T-cell (primary cell): Measurements from ENCODE around the gene FETUB. TPM values are rescaled to one million over a fixed set of nuclear protein-coding genes. Genes with fewer than 3 reads are reported as not detected.

ENCODE experiments used
- ATAC-seq, 4 experiments: fragments of 200-7000 bp in 3 of 4; fragments of 150-1000 bp in 1 of 4; cut with Tn5 transposase; replicated peaks in 1 of 4; 1 replicate in 3 of 4; 2 replicates in 1 of 4; pipeline ENCODE4 v1.10.0; 2021; ENCODE audit warnings: moderate library complexity in 3 of 4, mild to moderate bottlenecking in 2 of 4, moderate number of reproducible peaks in 1 of 4
- CTCF ChIA-PET, 2 donors: fragments of 300-600 bp; sonication (Branson Sonifier 250); formaldehyde crosslinking; loops; one replicate each; lab custom pipeline; 2022; ENCODE audit warnings: antibody characterized with exemption in 2 of 2; lab: Charles Lee
- POLR2A ChIA-PET, 2 donors: fragments of 300-600 bp; sonication (Branson Sonifier 250); formaldehyde crosslinking; loops; one replicate each; lab custom pipeline; 2022; ENCODE audit warnings: antibody characterized with exemption in 2 of 2; lab: Charles Lee
- DNase-seq, 35 experiments: peaks; one replicate each; pipeline versions ENCODE4 v3.0.0 to v3.0.0-alpha.2; 2013 to 2023
- H3K27ac ChIP-seq: one replicate; pipeline ENCODE4 v1.5.1; 2013; ENCODE audit warnings: low read length
- H3K27me3 ChIP-seq, 2 experiments: replicated peaks in 1 of 2; 1 replicate in 1 of 2; 2 replicates in 1 of 2; pipeline versions ENCODE4 v1.6.1 to v1.7.0; 2013; ENCODE audit warnings: low read length in 1 of 2, mixed read lengths in 1 of 2; ENCODE audit not compliant: control insufficient read depth in 2 of 2, insufficient read depth in 2 of 2; ENCODE audit errors: extremely low read depth in 1 of 2
- H3K36me3 ChIP-seq, 2 donors: 1 replicate in 1 of 2; 2 replicates in 1 of 2; pipeline versions ENCODE4 v1.6.1 to v1.7.0; 2013; ENCODE audit warnings: low read length in 1 of 2; ENCODE audit not compliant: control insufficient read depth in 2 of 2, insufficient read depth in 1 of 2; ENCODE audit errors: extremely low read depth in 1 of 2
- H3K4me1 ChIP-seq, 2 experiments: 1 replicate in 1 of 2; 2 replicates in 1 of 2; pipeline versions ENCODE4 v1.6.1 to v1.7.0; 2013; ENCODE audit warnings: low read length in 2 of 2, mixed read lengths in 1 of 2; ENCODE audit not compliant: insufficient read depth in 2 of 2, control insufficient read depth in 1 of 2; ENCODE audit errors: extremely low read depth in 1 of 2
- H3K4me3 ChIP-seq, 2 donors: 1 replicate in 1 of 2; 2 replicates in 1 of 2; pipeline versions ENCODE4 v1.5.1 to v1.7.0; 2013; ENCODE audit warnings: mild to moderate bottlenecking in 2 of 2, low read length in 1 of 2, moderate library complexity in 1 of 2; ENCODE audit not compliant: control insufficient read depth in 1 of 2; ENCODE audit errors: extremely low read depth in 1 of 2
- H3K9me3 ChIP-seq: 2 replicates; pipeline ENCODE4 v1.7.0; 2013
- H3K27ac Mint-ChIP-seq, 2 donors: one replicate each; pipeline ENCODE4 v1.8.0; 2020 to 2021; ENCODE audit warnings: mild to moderate bottlenecking in 2 of 2, mixed read lengths in 2 of 2
- H3K27me3 Mint-ChIP-seq, 2 donors: one replicate each; pipeline ENCODE4 v1.8.0; 2021 to 2022; ENCODE audit warnings: mixed read lengths in 2 of 2
- H3K36me3 Mint-ChIP-seq: one replicate; pipeline ENCODE4 v1.8.0; 2021; ENCODE audit warnings: mixed read lengths
- H3K4me1 Mint-ChIP-seq, 3 donors: one replicate each; pipeline ENCODE4 v1.8.0; 2020 to 2022; ENCODE audit warnings: mixed read lengths in 3 of 3, mild to moderate bottlenecking in 1 of 3
- H3K4me3 Mint-ChIP-seq, 3 donors: one replicate each; pipeline ENCODE4 v1.8.0; 2020 to 2022; ENCODE audit warnings: mild to moderate bottlenecking in 3 of 3, mixed read lengths in 3 of 3, moderate library complexity in 3 of 3
- H3K9me3 Mint-ChIP-seq, 3 donors: one replicate each; pipeline ENCODE4 v1.8.0; 2020 to 2022; ENCODE audit warnings: mixed read lengths in 3 of 3
- WGBS: methylation state at CpG from one replicate; pipeline ENCODE4 v1.1.5; 2013; ENCODE audit warnings: missing lambda C conversion rate; ENCODE audit not compliant: insufficient coverage; 5-methylcytosine and 5-hydroxymethylcytosine counted together
- total RNA-seq, 35 experiments: library from RNA in 6 of 35; stranded (reverse) in 6 of 35; fragments of 120-200 nt in 1 of 35; gene quantifications; one replicate each; pipeline versions ENCODE4 v1.2.1 to v1.2.4 and lab custom pipeline; 2013 to 2026

Gene FETUB
- total RNA-seq, 5 donors from 2014 or later (not counting 1 experiment from before 2014, with no cell fraction given), result not detected

DNA sequence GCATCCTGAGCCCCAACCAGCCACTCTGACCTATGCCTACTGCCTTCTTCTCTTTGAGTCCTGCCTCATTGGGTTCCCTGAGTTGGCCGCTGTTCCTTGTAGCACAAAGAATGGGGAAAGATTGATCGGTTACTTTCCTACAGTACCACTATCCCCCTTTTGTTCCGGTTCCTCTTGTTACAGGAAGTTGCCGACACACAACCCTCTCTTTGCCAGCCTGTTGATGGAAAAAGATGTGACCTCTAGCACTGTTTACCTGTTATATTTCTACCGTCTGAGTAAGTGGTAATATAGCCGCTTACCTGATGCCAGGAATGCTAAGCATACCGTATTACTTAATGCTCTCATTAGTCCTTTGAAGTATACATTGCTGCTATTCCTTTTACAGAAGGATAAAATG is 37.0 kb upstream of the FETUB start:
- POLR2A ChIA-PET, result no interaction called here
- H3K36me3 Mint-ChIP-seq, result no peaks in the 10 kb centered on the region
- no peak overlapping the region for H3K4me3 Mint-ChIP-seq
- H3K9me3 Mint-ChIP-seq, result no peaks in the 10 kb centered on the region
- WGBS, result 100% methylated on average over 1 of the region's 7 CpGs
- H3K27ac Mint-ChIP-seq, result no peak overlapping the region
- Histone ChIP-seq H3K27me3 (peaks cover 0 to 11% of the 10 kb centered on the region in 2 experiments), H3K27ac (no peak overlapping the region), H3K9me3 (no peaks in the 10 kb centered on the region), H3K4me3 (no peak overlapping the region), H3K4me1 (no peaks in the 10 kb centered on the region), H3K36me3 (no peaks in the 10 kb centered on the region)
- no peak for DNase-seq
- ATAC-seq, result no peak
- peaks cover 4% of the 10 kb centered on the region in 2 donors for H3K27me3 Mint-ChIP-seq
- H3K4me1 Mint-ChIP-seq, result no peaks in the 10 kb centered on the region
- CTCF ChIA-PET, result no interaction called here

DNA sequence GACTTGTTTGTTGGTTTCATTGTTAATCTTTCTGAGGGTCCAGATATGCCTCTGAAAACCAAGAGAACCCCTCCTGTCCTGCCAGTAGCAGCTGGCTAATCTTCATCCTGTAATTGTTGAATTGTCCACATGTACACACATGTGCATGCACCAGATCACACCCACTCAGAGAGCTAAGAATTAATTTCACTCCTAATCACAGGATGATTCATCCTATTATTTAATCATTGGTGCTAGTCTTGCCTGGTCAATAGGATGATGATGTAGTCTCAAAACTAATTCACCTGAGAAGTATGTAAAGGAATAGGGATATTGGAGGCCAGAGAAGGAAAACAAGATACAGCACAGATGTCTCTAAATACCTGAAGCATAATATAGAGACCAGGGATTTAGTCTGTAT is 35.1 kb upstream of the FETUB start:
- no peak overlapping the region for H3K27ac ChIP-seq
- no peaks in the 10 kb centered on the region for H3K9me3 ChIP-seq
- POLR2A ChIA-PET, result interaction anchor here in 1 of 2 donors (0.5 kb wide), 1 partner anchor 29 kb away, joined by 3 read pairs; no protein-coding TSS in a partner anchor
- CTCF ChIA-PET, result interaction anchor here in 1 of 2 donors (1.1 to 1.5 kb wide), 2 partner anchors 10 to 64 kb away, joined by 3 to 6 read pairs; no protein-coding TSS in a partner anchor
- ATAC-seq, result no peak
- H3K27me3 Mint-ChIP-seq, result peaks cover 0 to 2% of the 10 kb centered on the region in 2 donors
- no peaks in the 10 kb centered on the region for H3K36me3 ChIP-seq
- H3K27ac Mint-ChIP-seq, result no peak overlapping the region
- H3K4me1 Mint-ChIP-seq, result no peaks in the 10 kb centered on the region
- H3K27me3 ChIP-seq, result no peaks in the 10 kb centered on the region
- DNase-seq, result no peak
- no peak overlapping the region for H3K4me3 Mint-ChIP-seq
- H3K9me3 Mint-ChIP-seq, result no peaks in the 10 kb centered on the region
- H3K4me1 ChIP-seq, result no peaks in the 10 kb centered on the region
- no peak overlapping the region for H3K4me3 ChIP-seq
- H3K36me3 Mint-ChIP-seq, result no peaks in the 10 kb centered on the region

DNA sequence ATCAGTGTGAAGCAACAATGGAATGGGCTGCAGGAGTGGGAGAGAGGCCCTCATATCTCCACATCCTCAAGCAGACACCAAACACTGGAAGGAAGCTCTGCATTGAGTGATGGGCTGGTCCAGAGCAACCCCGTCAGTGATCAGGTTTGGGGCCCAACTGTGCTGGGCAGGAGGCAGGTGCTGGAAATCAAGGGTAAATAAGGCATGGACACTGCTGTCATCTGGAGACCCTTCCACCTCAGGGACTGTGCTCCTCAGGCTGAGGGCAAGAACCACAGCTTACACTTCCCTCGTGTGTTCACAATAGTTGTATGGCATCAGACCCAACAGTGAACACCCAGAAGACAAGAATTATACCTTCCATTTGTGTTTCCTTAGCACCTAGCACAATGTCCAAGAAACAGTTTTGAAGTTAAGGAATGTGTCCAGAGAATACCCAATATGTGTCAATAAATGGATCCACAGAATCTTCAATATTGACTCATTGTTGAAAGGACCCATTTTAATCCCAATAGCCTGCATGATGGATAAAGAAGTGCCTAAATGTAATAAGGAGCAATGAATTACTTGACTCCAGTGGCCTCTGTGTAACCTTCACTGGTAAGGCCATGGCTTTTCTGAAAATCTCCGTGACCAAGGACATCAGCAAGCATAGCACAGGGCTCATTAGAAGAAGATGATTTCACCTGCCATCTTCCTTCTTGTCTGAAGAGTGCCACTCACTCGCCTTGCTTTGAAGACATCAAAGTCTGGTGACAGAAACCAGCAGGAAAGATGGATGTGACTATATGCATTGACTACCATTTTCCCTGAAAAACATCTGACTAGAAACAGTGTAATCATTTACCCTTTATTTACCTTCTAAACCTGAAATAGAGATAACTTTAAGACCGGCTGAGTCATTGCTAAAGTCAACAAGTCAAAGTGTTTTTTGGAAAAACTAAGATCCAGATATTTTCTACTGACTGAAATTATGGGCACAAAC is 34.3 kb upstream of the FETUB start:
- ATAC-seq, result no peak
- Mint-ChIP-seq H3K36me3 (no peaks in the 10 kb centered on the region), H3K4me1 (no peaks in the 10 kb centered on the region), H3K9me3 (no peaks in the 10 kb centered on the region), H3K27me3 (peaks cover 0 to 2% of the 10 kb centered on the region in 2 donors), H3K27ac (no peak overlapping the region), H3K4me3 (no peak overlapping the region)
- no peaks in the 10 kb centered on the region for H3K9me3 ChIP-seq
- 72% methylated on average over 2 of the region's 5 CpGs for WGBS
- H3K27me3 ChIP-seq, result no peaks in the 10 kb centered on the region
- H3K4me1 ChIP-seq, result no peaks in the 10 kb centered on the region
- H3K4me3 ChIP-seq, result no peak overlapping the region
- POLR2A ChIA-PET, result interaction anchor here in 1 of 2 donors (0.5 kb wide), 1 partner anchor 30 kb away, joined by 3 read pairs; no protein-coding TSS in a partner anchor
- no peaks in the 10 kb centered on the region for H3K36me3 ChIP-seq
- CTCF ChIA-PET, result no interaction called here
- no peak for DNase-seq
- no peak overlapping the region for H3K27ac ChIP-seq

DNA sequence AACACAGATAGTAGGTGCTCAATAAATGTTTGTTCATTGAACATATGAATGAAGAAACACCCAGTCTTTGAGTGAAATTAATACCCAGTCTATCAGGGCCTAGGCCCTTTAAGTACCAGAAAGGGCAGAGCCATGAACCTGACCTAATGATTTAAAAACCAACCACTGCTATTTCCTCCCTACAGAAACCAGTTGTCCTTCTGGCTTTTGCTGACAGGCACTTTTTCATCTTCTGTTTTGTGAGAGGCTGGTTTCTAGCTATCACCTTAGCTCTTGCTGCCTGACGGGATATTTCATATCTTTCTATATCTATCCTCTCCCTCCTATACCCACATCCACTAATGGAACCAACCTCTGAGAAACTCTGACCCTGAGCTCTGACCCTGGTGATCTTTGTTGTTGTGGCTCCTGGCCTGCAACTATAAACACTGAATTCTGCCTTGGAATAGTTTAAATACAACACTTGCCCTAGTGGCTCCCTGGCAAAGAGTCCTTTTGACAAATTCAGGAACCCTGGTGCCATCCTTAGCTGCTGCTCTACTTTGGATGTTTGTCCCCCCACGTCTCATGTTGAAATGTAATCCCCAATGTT is 31.5 kb upstream of the FETUB start:
- no peak for DNase-seq
- Mint-ChIP-seq H3K27ac (no peak overlapping the region), H3K4me3 (no peak overlapping the region), H3K36me3 (no peaks in the 10 kb centered on the region), H3K27me3 (peaks cover 9 to 12% of the 10 kb centered on the region in 2 donors), H3K9me3 (no peaks in the 10 kb centered on the region), H3K4me1 (no peaks in the 10 kb centered on the region)
- H3K27ac ChIP-seq, result no peak overlapping the region
- no peaks in the 10 kb centered on the region for H3K27me3 ChIP-seq
- H3K36me3 ChIP-seq, result no peaks in the 10 kb centered on the region
- H3K4me3 ChIP-seq, result no peak overlapping the region
- H3K9me3 ChIP-seq, result no peaks in the 10 kb centered on the region
- ChIA-PET CTCF (interaction anchor here (1.1 to 1.6 kb wide), 3 partner anchors 8 to 68 kb away, joined by 3 to 6 read pairs (median 5); no protein-coding TSS in a partner anchor), POLR2A (interaction anchor here in 1 of 2 donors (0.6 kb wide), 1 partner anchor 25 kb away, joined by 3 read pairs; no protein-coding TSS in a partner anchor)
- no peaks in the 10 kb centered on the region for H3K4me1 ChIP-seq
- no peak for ATAC-seq
- no CpG with 5 or more reads among the region's 2 CpGs for WGBS

DNA sequence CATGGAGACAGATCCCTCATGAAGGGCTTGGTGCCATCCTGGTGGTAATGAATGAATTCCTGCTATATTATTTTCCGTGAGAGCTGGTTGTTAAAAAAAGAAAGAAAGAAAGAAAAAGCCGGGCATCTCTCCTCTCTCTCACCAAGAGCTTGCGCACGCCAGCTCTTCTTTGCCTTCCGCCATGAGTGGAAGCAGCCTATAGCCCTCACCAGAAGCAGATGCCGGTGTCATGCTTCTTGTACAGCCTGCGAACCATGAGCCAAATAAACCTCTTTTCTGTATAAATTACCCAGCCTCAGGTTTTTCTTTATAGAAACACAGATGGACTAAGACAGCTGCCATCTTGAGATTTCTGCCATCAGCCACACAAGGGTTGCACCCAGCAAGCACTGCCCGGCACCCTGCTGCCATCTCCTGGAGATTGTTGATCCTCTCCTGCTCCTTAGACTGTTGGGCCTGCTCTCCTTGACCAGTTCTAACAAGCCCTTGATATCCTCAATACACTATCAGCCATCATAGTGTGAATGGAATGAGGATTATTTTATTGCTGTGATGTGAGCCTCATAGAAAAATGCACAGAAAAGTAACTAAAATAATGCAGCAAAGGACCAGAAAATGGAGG is 30.8 kb upstream of the FETUB start:
- peaks cover 11% of the 10 kb centered on the region in 2 donors for H3K27me3 Mint-ChIP-seq
- H3K9me3 Mint-ChIP-seq, result no peaks in the 10 kb centered on the region
- H3K4me1 Mint-ChIP-seq, result peaks cover 1 to 3% (median 2%) of the 10 kb centered on the region in 3 donors
- DNase-seq (no peak), ATAC-seq (no peak)
- H3K4me3 ChIP-seq, result no peak overlapping the region
- peaks cover 0 to 2% of the 10 kb centered on the region in 2 experiments for H3K27me3 ChIP-seq
- WGBS, result 90% methylated on average over 2 of the region's 8 CpGs
- ChIA-PET CTCF (interaction anchor here (1.1 to 1.6 kb wide), 3 partner anchors 8 to 69 kb away, joined by 3 to 6 read pairs (median 5); no protein-coding TSS in a partner anchor), POLR2A (no interaction called here)
- no peaks in the 10 kb centered on the region for H3K36me3 ChIP-seq
- H3K36me3 Mint-ChIP-seq, result no peaks in the 10 kb centered on the region
- no peaks in the 10 kb centered on the region for H3K9me3 ChIP-seq
- no peak overlapping the region for H3K27ac Mint-ChIP-seq
- peaks cover 2 to 3% of the 10 kb centered on the region in 2 experiments for H3K4me1 ChIP-seq
- H3K4me3 Mint-ChIP-seq, result no peak overlapping the region
- no peak overlapping the region for H3K27ac ChIP-seq

DNA sequence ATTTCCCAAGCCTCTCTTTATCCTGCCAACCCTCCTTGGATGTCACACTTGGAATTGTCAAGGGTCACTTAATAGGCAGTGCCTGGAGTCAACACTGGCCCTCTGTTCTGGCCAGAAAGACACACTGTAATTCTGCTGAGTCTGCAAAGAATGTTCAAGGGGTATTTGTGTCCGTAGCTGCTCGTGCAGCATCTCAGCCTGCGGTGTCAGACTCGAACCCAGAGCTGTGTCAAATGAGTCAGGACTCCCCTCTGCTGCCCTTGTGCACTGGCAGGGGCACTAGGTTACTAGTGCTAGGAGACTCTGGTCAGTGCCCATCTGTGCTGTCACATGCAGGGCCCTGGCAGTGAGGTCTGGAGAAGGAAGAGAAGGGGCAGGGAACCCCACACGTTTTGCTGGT is 28.1 kb upstream of the FETUB start:
- Histone ChIP-seq H3K4me3 (no peak overlapping the region), H3K4me1 (peaks cover 7 to 13% of the 10 kb centered on the region in 2 experiments), H3K27ac (no peak overlapping the region), H3K9me3 (no peaks in the 10 kb centered on the region), H3K36me3 (no peaks in the 10 kb centered on the region), H3K27me3 (peaks cover 4 to 10% of the 10 kb centered on the region in 2 experiments)
- Mint-ChIP-seq H3K27me3 (peaks cover 16 to 17% of the 10 kb centered on the region in 2 donors), H3K27ac (no peak overlapping the region), H3K4me1 (peaks cover 16 to 18% (median 16%) of the 10 kb centered on the region in 3 donors), H3K9me3 (no peaks in the 10 kb centered on the region), H3K4me3 (no peak overlapping the region), H3K36me3 (no peaks in the 10 kb centered on the region)
- DNase-seq (no peak), ATAC-seq (no peak)
- POLR2A ChIA-PET, result no interaction called here
- CTCF ChIA-PET, result interaction anchor here in 1 of 2 donors (1.0 kb wide), 1 partner anchor 49 kb away, joined by 3 read pairs; no protein-coding TSS in a partner anchor
- WGBS, result 59% methylated on average over 4 of the region's 5 CpGs
